Measurements from ENCODE around the gene SDK1. TPM values are rescaled to one million over a fixed set of nuclear protein-coding genes. Genes with fewer than 3 reads are reported as not detected.
A peak's percentile ranks its signal among the peaks of the same experiment; 100 is the strongest.

SDK1 gene
- total RNA-seq, 4 donors from 2014 or later: 3.7 to 80.9 (median 13.1) TPM

GRCh38 chr7:3264693-3265339 lies 36.2 kb upstream of the SDK1 start:
- no peak for TF ChIP-seq CTCF (IDR thresholded peaks at IDR 0.05)
- no peaks in the 10 kb centered on the region for H3K27me3 ChIP-seq
- no peak overlapping the region for H3K4me3 ChIP-seq
- H3K4me1 ChIP-seq: no peaks in the 10 kb centered on the region
- H3K36me3 ChIP-seq: no peaks in the 10 kb centered on the region
- no peak for DNase-seq
- H3K9me3 ChIP-seq: no peaks in the 10 kb centered on the region
- H3K27ac ChIP-seq: no peak overlapping the region

GRCh38 chr7:3265388-3265787 lies 35.7 kb upstream of the SDK1 start:
- Histone ChIP-seq H3K36me3 (no peaks in the 10 kb centered on the region), H3K9me3 (no peaks in the 10 kb centered on the region), H3K27ac (no peak overlapping the region), H3K4me1 (no peaks in the 10 kb centered on the region), H3K27me3 (no peaks in the 10 kb centered on the region), H3K4me3 (no peak overlapping the region)
- no peak for DNase-seq
- TF ChIP-seq POLR2A (IDR thresholded peaks at IDR 0.05) (no peak), CTCF (IDR thresholded peaks at IDR 0.05) (no peak)

- TF ChIP-seq POLR2A (IDR thresholded peaks at IDR 0.05) (no peak), CTCF (IDR thresholded peaks at IDR 0.05) (no peak)
- no peak overlapping the region for H3K4me3 ChIP-seq
- H3K36me3 ChIP-seq: no peaks in the 10 kb centered on the region
- DNase-seq: no peak
- H3K27ac ChIP-seq: no peak overlapping the region
- H3K4me1 ChIP-seq: no peaks in the 10 kb centered on the region
- no peaks in the 10 kb centered on the region for H3K9me3 ChIP-seq
- H3K27me3 ChIP-seq: no peaks in the 10 kb centered on the region
Measured at GRCh38 chr7:3266240-3266639, 34.8 kb upstream of the SDK1 start.

- no peak for DNase-seq
- no peaks in the 10 kb centered on the region for H3K36me3 ChIP-seq
- TF ChIP-seq CTCF (IDR thresholded peaks at IDR 0.05) (no peak), POLR2A (IDR thresholded peaks at IDR 0.05) (no peak)
- no peaks in the 10 kb centered on the region for H3K27me3 ChIP-seq
- peak overlapping the region in 2 of 4 donors; percentile 19 to 23 for H3K27ac ChIP-seq
- H3K9me3 ChIP-seq: no peaks in the 10 kb centered on the region
- no peak overlapping the region for H3K4me3 ChIP-seq
- H3K4me1 ChIP-seq: no peaks in the 10 kb centered on the region
Measured at GRCh38 chr7:3267966-3268690, 32.9 kb upstream of the SDK1 start.

GRCh38 chr7:3270362-3270761 lies 30.7 kb upstream of the SDK1 start:
- no peak for TF ChIP-seq CTCF (IDR thresholded peaks at IDR 0.05)
- TF ChIP-seq POLR2A (IDR thresholded peaks at IDR 0.05): no peak
- no peak for DNase-seq
- no peak overlapping the region for H3K27ac ChIP-seq
- no peak overlapping the region for H3K4me3 ChIP-seq
- no peaks in the 10 kb centered on the region for H3K9me3 ChIP-seq
- no peaks in the 10 kb centered on the region for H3K36me3 ChIP-seq
- H3K27me3 ChIP-seq: no peaks in the 10 kb centered on the region
- no peaks in the 10 kb centered on the region for H3K4me1 ChIP-seq
